Mammary epithelial cell (primary cell): ENCODE results near the gene PPP1R12A.

Experiments
- EZH2 ChIP-seq: IDR thresholded peaks from 2 replicates; pipeline ENCODE4 v1.6.1; 2012; ENCODE audit warnings: low read length, inconsistent platforms, borderline replicate concordance
- TF ChIP-seq, protein P1 (sequence below), 2 donors: IDR thresholded peaks in 1 of 2; conservative IDR thresholded peaks in 1 of 2; 2 replicates each; pipeline ENCODE4 v1.5.1; 2011 to 2012; ENCODE audit warnings: inconsistent platforms in 2 of 2, low read length in 2 of 2, mild to moderate bottlenecking in 2 of 2, control low read depth in 1 of 2, low read depth in 1 of 2; ENCODE audit not compliant: insufficient read depth in 1 of 2; ENCODE audit errors: extremely low read depth in 1 of 2

DNA sequence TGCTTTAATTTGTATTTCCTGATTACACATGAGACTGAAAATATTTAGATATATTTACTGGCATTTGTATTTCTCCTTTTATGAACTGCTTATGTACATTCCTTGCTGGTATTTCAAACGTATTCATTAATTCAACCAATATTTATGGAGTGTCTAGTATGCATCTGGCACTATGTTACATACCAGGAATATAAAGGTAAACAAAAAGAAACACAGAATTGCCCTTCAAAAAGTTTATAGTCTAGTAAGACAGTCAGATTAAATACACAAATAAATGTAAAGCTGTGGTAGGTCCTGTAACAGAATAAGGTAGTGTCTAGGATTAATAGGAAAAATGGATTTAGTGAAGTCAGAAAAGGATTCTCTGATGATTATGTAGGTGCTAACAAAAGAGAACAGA lies 87.5 kb downstream of the PPP1R12A start:
- TF ChIP-seq, protein P1, sequence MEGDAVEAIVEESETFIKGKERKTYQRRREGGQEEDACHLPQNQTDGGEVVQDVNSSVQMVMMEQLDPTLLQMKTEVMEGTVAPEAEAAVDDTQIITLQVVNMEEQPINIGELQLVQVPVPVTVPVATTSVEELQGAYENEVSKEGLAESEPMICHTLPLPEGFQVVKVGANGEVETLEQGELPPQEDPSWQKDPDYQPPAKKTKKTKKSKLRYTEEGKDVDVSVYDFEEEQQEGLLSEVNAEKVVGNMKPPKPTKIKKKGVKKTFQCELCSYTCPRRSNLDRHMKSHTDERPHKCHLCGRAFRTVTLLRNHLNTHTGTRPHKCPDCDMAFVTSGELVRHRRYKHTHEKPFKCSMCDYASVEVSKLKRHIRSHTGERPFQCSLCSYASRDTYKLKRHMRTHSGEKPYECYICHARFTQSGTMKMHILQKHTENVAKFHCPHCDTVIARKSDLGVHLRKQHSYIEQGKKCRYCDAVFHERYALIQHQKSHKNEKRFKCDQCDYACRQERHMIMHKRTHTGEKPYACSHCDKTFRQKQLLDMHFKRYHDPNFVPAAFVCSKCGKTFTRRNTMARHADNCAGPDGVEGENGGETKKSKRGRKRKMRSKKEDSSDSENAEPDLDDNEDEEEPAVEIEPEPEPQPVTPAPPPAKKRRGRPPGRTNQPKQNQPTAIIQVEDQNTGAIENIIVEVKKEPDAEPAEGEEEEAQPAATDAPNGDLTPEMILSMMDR (conservative IDR thresholded peaks at IDR 0.05 in 1 of 2, IDR thresholded peaks at IDR 0.05 in 1 of 2; ENCODE audit: extremely low read depth in 1 of 2, insufficient read depth in 1 of 2, low read depth in 1 of 2, low read length in 2 of 2): no peak
- TF ChIP-seq EZH2: no peak
